Ishikawa (cell line): Measurements from ENCODE around the gene TNRC6C.

ENCODE experiments used
- EP300 ChIP-seq: IDR thresholded peaks from 2 replicates; pipeline ENCODE4 v1.6.1; 2012; ENCODE audit warnings: borderline replicate concordance
- FOXM1 ChIP-seq: IDR thresholded peaks from 2 replicates; pipeline ENCODE4 v1.6.1; 2012; ENCODE audit warnings: low read depth, borderline replicate concordance
- NFIC ChIP-seq: IDR thresholded peaks from 2 replicates; pipeline ENCODE4 v1.6.1; 2012
- RAD21 ChIP-seq: IDR thresholded peaks from 2 replicates; pipeline ENCODE4 v1.6.1; 2012; ENCODE audit warnings: low read depth
- TAF1 ChIP-seq: IDR thresholded peaks from 2 replicates; pipeline ENCODE4 v1.6.1; 2012; ENCODE audit warnings: low read depth, mild to moderate bottlenecking
- TEAD4 ChIP-seq: IDR thresholded peaks from 2 replicates; pipeline ENCODE4 v1.6.1; 2012
- TF ChIP-seq, protein P1 (sequence below): IDR thresholded peaks from 2 replicates; pipeline ENCODE4 v1.6.1; 2012; ENCODE audit warnings: low read depth, mild to moderate bottlenecking
- TF ChIP-seq, protein P2 (sequence below): IDR thresholded peaks from 2 replicates; pipeline ENCODE4 v1.6.1; 2012
- TF ChIP-seq, protein P3 (sequence below): IDR thresholded peaks from 2 replicates; pipeline ENCODE4 v1.6.1; 2012

DNA sequence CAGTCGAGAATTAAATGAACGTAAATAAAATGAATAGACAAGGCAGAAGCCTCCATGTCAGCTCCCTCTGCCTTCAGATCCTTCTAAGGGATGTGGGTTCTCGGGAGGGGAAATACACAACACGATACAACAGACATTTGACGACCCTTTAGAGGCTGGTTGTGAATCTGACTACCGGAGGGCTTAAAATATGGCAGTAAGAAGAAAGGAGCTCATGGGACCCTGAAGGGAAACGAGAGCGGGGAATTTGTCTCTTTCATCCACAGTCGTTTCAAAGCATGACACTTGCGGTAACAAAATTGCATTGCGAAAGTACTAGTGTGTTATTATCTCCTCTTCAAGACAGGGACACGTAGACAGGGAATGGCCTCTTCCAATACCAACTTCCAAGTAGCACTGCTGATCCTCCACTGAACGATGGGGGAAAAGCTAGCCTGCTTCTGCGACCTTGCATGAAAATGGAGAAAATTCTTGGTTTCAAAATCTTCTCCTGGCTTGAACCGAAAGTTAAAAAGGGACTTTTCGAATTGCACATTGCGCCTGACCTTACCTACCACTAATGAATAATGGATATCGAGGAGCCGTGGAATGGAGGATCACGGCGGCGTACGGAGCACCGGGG is 1.2 kb upstream of the TNRC6C start:
- TF ChIP-seq TAF1 (no peak), NFIC (no peak), EP300 (no peak), RAD21 (no peak), TEAD4 (no peak), FOXM1 (no peak)
- TF ChIP-seq, protein P1, sequence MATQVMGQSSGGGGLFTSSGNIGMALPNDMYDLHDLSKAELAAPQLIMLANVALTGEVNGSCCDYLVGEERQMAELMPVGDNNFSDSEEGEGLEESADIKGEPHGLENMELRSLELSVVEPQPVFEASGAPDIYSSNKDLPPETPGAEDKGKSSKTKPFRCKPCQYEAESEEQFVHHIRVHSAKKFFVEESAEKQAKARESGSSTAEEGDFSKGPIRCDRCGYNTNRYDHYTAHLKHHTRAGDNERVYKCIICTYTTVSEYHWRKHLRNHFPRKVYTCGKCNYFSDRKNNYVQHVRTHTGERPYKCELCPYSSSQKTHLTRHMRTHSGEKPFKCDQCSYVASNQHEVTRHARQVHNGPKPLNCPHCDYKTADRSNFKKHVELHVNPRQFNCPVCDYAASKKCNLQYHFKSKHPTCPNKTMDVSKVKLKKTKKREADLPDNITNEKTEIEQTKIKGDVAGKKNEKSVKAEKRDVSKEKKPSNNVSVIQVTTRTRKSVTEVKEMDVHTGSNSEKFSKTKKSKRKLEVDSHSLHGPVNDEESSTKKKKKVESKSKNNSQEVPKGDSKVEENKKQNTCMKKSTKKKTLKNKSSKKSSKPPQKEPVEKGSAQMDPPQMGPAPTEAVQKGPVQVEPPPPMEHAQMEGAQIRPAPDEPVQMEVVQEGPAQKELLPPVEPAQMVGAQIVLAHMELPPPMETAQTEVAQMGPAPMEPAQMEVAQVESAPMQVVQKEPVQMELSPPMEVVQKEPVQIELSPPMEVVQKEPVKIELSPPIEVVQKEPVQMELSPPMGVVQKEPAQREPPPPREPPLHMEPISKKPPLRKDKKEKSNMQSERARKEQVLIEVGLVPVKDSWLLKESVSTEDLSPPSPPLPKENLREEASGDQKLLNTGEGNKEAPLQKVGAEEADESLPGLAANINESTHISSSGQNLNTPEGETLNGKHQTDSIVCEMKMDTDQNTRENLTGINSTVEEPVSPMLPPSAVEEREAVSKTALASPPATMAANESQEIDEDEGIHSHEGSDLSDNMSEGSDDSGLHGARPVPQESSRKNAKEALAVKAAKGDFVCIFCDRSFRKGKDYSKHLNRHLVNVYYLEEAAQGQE: no peak
- TF ChIP-seq, protein P2, sequence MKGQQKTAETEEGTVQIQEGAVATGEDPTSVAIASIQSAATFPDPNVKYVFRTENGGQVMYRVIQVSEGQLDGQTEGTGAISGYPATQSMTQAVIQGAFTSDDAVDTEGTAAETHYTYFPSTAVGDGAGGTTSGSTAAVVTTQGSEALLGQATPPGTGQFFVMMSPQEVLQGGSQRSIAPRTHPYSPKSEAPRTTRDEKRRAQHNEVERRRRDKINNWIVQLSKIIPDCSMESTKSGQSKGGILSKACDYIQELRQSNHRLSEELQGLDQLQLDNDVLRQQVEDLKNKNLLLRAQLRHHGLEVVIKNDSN: no peak
- TF ChIP-seq, protein P3, sequence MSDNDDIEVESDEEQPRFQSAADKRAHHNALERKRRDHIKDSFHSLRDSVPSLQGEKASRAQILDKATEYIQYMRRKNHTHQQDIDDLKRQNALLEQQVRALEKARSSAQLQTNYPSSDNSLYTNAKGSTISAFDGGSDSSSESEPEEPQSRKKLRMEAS: no peak
